VCaP (cell line): ENCODE data around the gene PHKA1.
"Not testable (repeated sequence)": the region's sequence is repeated elsewhere in the genome, so short reads cannot be mapped to it uniquely, and the experiment has no call there.

Experiments
- H3K27ac ChIP-seq: fragments of 450-650 bp; 2 replicates; pipeline ENCODE4 v1.5.1; 2017
- CTCF ChIP-seq: fragments of 450-650 bp; conservative IDR thresholded peaks from 2 replicates; pipeline ENCODE4 v1.5.1; 2017; ENCODE audit warnings: mild to moderate bottlenecking, moderate library complexity

The PHKA1 gene

GRCh38 chrX:72604112-72604511, 110.0 kb downstream of the PHKA1 start:
- H3K27ac ChIP-seq: no peak overlapping the region
- no peak for TF ChIP-seq CTCF

- H3K27ac ChIP-seq: not testable (repeated sequence)
Observed at GRCh38 chrX:72591038-72591437, 123.1 kb downstream of the PHKA1 start.

DNA sequence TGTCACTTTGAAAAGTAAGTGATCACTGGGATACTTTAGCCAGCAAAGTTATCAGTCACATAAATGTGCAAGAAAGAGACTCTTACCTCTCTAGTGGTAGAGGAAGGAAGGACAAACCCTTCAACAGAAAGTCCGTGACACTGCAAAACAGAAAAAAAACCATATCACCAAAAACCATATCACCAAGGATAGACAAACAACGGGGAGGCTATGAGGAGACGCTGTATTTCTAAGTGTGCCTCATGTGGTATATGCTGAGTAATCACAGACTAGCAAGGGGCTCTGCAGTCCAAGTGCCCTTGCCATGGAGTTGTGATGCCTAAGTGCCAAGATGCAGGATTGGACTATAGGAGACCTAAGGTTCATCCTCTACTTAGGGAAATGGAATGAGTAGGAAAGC, 129.9 kb downstream of the PHKA1 start:
- H3K27ac ChIP-seq: no peak overlapping the region
- TF ChIP-seq CTCF: no peak

DNA sequence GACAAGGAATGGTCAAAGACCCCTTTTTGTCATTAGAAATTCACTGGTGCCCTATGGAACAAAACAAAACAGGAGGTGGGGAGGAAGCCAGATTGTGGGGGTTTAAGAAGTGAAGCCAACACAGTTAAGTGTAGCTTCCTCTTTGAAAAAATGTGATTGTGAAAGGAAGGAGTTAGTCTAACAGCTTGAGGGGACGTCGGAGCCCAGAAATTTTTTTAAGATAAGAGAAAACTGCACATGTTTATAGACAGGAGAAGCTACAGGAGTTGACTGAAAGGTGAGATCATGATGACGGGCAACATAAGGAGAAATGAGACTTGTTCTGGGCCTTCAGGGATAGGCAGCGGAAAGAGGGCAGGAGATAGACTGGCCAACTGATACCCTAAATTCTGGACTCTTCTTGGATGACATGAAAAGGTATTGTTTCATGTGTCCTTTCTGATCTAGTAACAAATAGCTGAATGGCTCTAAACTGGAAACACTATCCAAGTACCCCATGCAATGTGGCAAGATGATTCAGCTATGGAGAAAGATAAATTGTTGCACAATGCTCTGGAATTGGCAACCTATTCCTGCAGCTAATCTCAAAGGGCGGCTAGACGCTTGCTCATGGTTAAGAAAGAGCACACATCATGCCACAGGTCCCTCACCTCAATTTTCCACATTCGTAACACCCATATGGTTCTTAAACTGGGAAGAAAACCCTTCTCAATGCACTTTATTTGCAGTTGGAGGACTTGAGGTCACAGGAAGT, 137.8 kb downstream of the PHKA1 start:
- no peak overlapping the region for H3K27ac ChIP-seq
- TF ChIP-seq CTCF: no peak

- peak overlapping the region; percentile 74 for H3K27ac ChIP-seq
- no peak for TF ChIP-seq CTCF
Observed at GRCh38 chrX:72573158-72573511, 141.0 kb downstream of the PHKA1 start.

GRCh38 chrX:72572248-72573157, 141.6 kb downstream of the PHKA1 start, which contains the start of gene HDAC8:
HDAC8 (minus strand) TSS chrX:72572843; CDS start chrX:72572761, 82 bp downstream.
- peak within 1 kb of the TSS; percentile 74 for H3K27ac ChIP-seq
- TF ChIP-seq CTCF: no peak

DNA sequence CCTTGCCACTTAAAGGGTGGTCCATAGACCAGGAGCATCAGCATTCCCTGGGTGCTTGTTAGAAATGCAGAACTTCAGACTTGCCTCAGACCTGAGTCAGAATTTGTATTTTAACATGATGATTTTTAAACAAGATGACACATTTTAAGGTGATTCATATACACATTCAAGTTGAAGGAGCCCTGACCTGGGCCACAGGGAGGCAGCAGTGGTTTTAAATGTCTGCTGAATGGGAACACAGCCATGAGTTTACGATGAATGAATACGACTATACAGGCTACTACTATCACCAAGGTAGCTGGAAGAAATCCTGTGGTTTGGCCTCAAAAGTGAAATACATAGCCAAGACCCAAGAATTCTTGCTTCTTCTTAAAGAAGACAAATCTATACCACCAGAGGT, 144.3 kb downstream of the PHKA1 start:
- no peak overlapping the region for H3K27ac ChIP-seq
- no peak for TF ChIP-seq CTCF
